Upper lobe of left lung (tissue), 6 donors: ENCODE measurements around the gene SWI5. TPM values are rescaled to one million over a fixed set of nuclear protein-coding genes. Genes with fewer than 3 reads are reported as not detected.

Experiments
- ATAC-seq, 2 donors: fragments of 200-7000 bp; cut with Tn5 transposase; one replicate each; pipeline ENCODE4 v1.9.1; 2022; ENCODE audit warnings: mild to moderate bottlenecking in 2 of 2, moderate library complexity in 2 of 2; ENCODE audit not compliant: low FRiP score in 2 of 2
- DNase-seq, 2 donors: peaks; one replicate each; pipeline ENCODE4 v3.0.0-alpha.2; 2019 to 2020
- H3K27ac ChIP-seq, 4 donors: fragments of 200-600 bp; sonication (generic); one replicate each; pipeline ENCODE4 v1.5.1; 2016 to 2019
- H3K27me3 ChIP-seq, 4 donors: fragments of 200-600 bp; sonication (generic); one replicate each; pipeline ENCODE4 v1.5.1; 2017 to 2019
- H3K36me3 ChIP-seq, 4 donors: fragments of 200-600 bp; sonication (generic); one replicate each; pipeline ENCODE4 v1.5.1; 2016 to 2019
- H3K4me1 ChIP-seq, 4 donors: fragments of 200-600 bp; sonication (generic); one replicate each; pipeline ENCODE4 v1.5.1; 2018 to 2019
- H3K4me3 ChIP-seq, 4 donors: fragments of 200-600 bp; sonication (generic); one replicate each; pipeline ENCODE4 v1.5.1; 2017 to 2019; ENCODE audit warnings: mild to moderate bottlenecking in 2 of 4, moderate library complexity in 1 of 4
- H3K9me3 ChIP-seq, 4 donors: fragments of 200-600 bp; sonication (generic); one replicate each; pipeline ENCODE4 v1.5.1; 2018 to 2019
- EP300 ChIP-seq, 4 donors: sonication (generic); formaldehyde crosslinking; IDR thresholded peaks; one replicate each; pipeline ENCODE4 v1.5.1; 2017; ENCODE audit warnings: antibody characterized with exemption in 4 of 4, control low read depth in 2 of 4
- POLR2A ChIP-seq, 4 donors: fragments of 450-650 bp; IDR thresholded peaks; one replicate each; pipeline ENCODE4 v1.5.1; 2016 to 2017; ENCODE audit warnings: antibody characterized with exemption in 4 of 4, mild to moderate bottlenecking in 2 of 4
- POLR2AphosphoS5 ChIP-seq, 2 donors: sonication (generic); formaldehyde crosslinking; IDR thresholded peaks; one replicate each; pipeline ENCODE4 v1.5.1; 2017; ENCODE audit warnings: antibody characterized with exemption in 2 of 2
- WGBS, 2 donors: methylation state at CpG; one replicate each; pipeline ENCODE4 v1.1.5; 2017 to 2018; 5-methylcytosine and 5-hydroxymethylcytosine counted together
- total RNA-seq, 6 donors: library from RNA; depleted of rRNA in 4 of 6; stranded (reverse); fragments of >200 nt in 4 of 6; gene quantifications; one replicate each; pipeline versions ENCODE4 v1.1.0 to v1.2.1, GENCODE V29; 2016 to 2021
- TF ChIP-seq, protein P1 (sequence below), 6 experiments: fragments of 450-650 bp in 4 of 6; fragments of 200-600 bp in 2 of 6; sonication (generic) in 2 of 6; IDR thresholded peaks; one replicate each; pipeline ENCODE4 v1.5.1; 2016 to 2019; ENCODE audit warnings: antibody characterized with exemption in 6 of 6
- donor health status: DM: no; HTN: no; CAD: no; lungs with moderate emphysema.
- donor health status: DM: no; HTN: yes; CAD: no; lungs with severe emphysema.

SWI5 gene
- total RNA-seq, 6 donors from 2014 or later, result 13.7 to 28.3 (median 22.8) TPM

GRCh38 chr9:128324401-128324800, 48.3 kb downstream of the SWI5 start:
- 88 to 94% methylated on average over 1 of the region's 1 CpG for WGBS, 2 donors
- H3K4me1 ChIP-seq, result peaks cover 19 to 33% (median 22%) of the 10 kb centered on the region in 4 donors
- no peaks in the 10 kb centered on the region for H3K27me3 ChIP-seq
- H3K4me3 ChIP-seq, result no peak overlapping the region
- TF ChIP-seq POLR2AphosphoS5 (IDR thresholded peaks at IDR 0.05), result no peak
- TF ChIP-seq POLR2A (IDR thresholded peaks at IDR 0.05), result no peak
- no peak for TF ChIP-seq EP300 (IDR thresholded peaks at IDR 0.05)
- TF ChIP-seq, protein P1, sequence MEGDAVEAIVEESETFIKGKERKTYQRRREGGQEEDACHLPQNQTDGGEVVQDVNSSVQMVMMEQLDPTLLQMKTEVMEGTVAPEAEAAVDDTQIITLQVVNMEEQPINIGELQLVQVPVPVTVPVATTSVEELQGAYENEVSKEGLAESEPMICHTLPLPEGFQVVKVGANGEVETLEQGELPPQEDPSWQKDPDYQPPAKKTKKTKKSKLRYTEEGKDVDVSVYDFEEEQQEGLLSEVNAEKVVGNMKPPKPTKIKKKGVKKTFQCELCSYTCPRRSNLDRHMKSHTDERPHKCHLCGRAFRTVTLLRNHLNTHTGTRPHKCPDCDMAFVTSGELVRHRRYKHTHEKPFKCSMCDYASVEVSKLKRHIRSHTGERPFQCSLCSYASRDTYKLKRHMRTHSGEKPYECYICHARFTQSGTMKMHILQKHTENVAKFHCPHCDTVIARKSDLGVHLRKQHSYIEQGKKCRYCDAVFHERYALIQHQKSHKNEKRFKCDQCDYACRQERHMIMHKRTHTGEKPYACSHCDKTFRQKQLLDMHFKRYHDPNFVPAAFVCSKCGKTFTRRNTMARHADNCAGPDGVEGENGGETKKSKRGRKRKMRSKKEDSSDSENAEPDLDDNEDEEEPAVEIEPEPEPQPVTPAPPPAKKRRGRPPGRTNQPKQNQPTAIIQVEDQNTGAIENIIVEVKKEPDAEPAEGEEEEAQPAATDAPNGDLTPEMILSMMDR (IDR thresholded peaks at IDR 0.05), result no peak
- H3K36me3 ChIP-seq, result peaks cover 0 to 43% (median 23%) of the 10 kb centered on the region in 4 donors
- no peaks in the 10 kb centered on the region for H3K9me3 ChIP-seq
- DNase-seq, result no peak
- no peak overlapping the region for H3K27ac ChIP-seq
- no peak for ATAC-seq

DNA sequence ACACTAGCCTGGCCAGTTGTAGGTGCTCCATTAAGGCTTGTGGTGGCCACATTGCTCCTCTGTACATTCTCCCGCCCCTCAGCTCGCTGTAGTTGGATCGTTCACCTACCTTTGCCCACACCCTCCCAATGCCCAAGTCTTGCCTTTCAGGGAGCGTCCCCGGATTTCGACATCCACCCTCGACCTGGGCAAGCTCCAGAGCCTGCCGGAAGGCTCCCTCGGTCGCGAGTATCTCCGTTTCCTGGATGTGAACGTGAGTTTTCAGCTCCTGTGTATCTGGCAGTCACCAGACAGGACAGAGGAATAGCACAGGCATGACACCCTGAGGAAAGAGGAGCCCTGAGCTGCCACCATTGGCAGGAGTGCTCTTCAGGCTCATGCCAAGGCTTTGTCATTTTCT, 49.6 kb downstream of the SWI5 start:
- H3K27ac ChIP-seq, result no peak overlapping the region
- no peaks in the 10 kb centered on the region for H3K27me3 ChIP-seq
- WGBS, 2 donors, result 91 to 92% methylated on average over 12 to 13 of the region's 13 CpGs
- no peak overlapping the region for H3K4me3 ChIP-seq
- ATAC-seq, result no peak
- DNase-seq, result no peak
- peaks cover 0 to 43% (median 23%) of the 10 kb centered on the region in 4 donors for H3K36me3 ChIP-seq
- no peaks in the 10 kb centered on the region for H3K9me3 ChIP-seq
- peaks cover 19 to 33% (median 22%) of the 10 kb centered on the region in 4 donors for H3K4me1 ChIP-seq
- TF ChIP-seq POLR2A (IDR thresholded peaks at IDR 0.05) (no peak), POLR2AphosphoS5 (IDR thresholded peaks at IDR 0.05) (no peak), EP300 (IDR thresholded peaks at IDR 0.05) (no peak)
- TF ChIP-seq, protein P1 (IDR thresholded peaks at IDR 0.05), result no peak

- no peak for ATAC-seq
- H3K4me1 ChIP-seq, result no peaks in the 10 kb centered on the region
- peaks cover 0 to 31% (median 17%) of the 10 kb centered on the region in 4 donors for H3K36me3 ChIP-seq
- DNase-seq, result no peak
- no peaks in the 10 kb centered on the region for H3K9me3 ChIP-seq
- WGBS, 2 donors, result 90 to 91% methylated on average over 3 to 11 of the region's 11 CpGs
- TF ChIP-seq POLR2A (IDR thresholded peaks at IDR 0.05), result no peak
- no peak for TF ChIP-seq POLR2AphosphoS5 (IDR thresholded peaks at IDR 0.05)
- no peak for TF ChIP-seq EP300 (IDR thresholded peaks at IDR 0.05)
- TF ChIP-seq, protein P1 (IDR thresholded peaks at IDR 0.05), result no peak
- no peaks in the 10 kb centered on the region for H3K27me3 ChIP-seq
- no peak overlapping the region for H3K4me3 ChIP-seq
- no peak overlapping the region for H3K27ac ChIP-seq
Measured at GRCh38 chr9:128333451-128333869, 57.4 kb downstream of the SWI5 start.

DNA sequence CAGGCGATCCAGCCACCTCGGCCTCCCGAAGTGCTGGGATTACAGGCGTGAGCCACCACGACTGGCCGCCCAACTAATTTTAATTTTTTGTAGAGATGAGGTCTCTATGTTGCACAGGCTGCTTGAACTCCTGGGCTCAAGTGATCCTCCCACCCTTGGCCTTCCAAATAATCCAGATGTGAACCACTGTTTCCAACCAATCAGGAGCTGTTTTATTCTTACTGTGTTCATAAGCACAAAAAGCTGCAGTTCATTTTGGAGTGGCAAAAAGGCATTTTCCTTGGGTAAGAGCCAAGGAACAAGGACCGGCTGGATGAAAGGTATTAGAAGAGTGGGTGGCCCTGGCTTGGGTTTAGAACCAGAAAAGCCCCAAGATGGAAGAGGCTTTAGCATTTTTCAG, 59.1 kb downstream of the SWI5 start:
- WGBS, 2 donors, result 80 to 85% methylated on average over 7 of the region's 7 CpGs

More for the DNA sequence above, 59.1 kb downstream of the SWI5 start:
- Histone ChIP-seq H3K36me3 (peaks cover 0 to 27% (median 15%) of the 10 kb centered on the region in 4 donors), H3K4me3 (no peak overlapping the region), H3K9me3 (no peaks in the 10 kb centered on the region), H3K27ac (no peak overlapping the region), H3K4me1 (peaks cover 0 to 6% (median 3%) of the 10 kb centered on the region in 4 donors), H3K27me3 (no peaks in the 10 kb centered on the region)
- DNase-seq (no peak), ATAC-seq (no peak)
- TF ChIP-seq, protein P1 (IDR thresholded peaks at IDR 0.05), result no peak
- no peak for TF ChIP-seq POLR2A (IDR thresholded peaks at IDR 0.05)
- TF ChIP-seq EP300 (IDR thresholded peaks at IDR 0.05), result no peak
- TF ChIP-seq POLR2AphosphoS5 (IDR thresholded peaks at IDR 0.05), result no peak
